OCI-LY7 (cell line): ENCODE results near the gene SPP1.

Source experiments
- EZH2phosphoT487 ChIP-seq: fragments of 200-600 bp; sonication (generic); IDR thresholded peaks from 2 replicates; pipeline ENCODE4 v1.6.1; 2018; ENCODE audit warnings: low read depth, borderline replicate concordance, mild to moderate bottlenecking, mixed run types, antibody characterized with exemption, low read length, moderate library complexity, mixed read lengths
- TF ChIP-seq, protein P1 (sequence below): fragments of 200-600 bp; sonication (generic); conservative IDR thresholded peaks from 2 replicates; pipeline ENCODE4 v1.5.1; 2014; ENCODE audit warnings: mild to moderate bottlenecking, antibody characterized with exemption, low read length, moderate library complexity, mixed read lengths

GRCh38 chr4:88029556-88029955, 54.0 kb downstream of the SPP1 start:
- TF ChIP-seq, protein P1, sequence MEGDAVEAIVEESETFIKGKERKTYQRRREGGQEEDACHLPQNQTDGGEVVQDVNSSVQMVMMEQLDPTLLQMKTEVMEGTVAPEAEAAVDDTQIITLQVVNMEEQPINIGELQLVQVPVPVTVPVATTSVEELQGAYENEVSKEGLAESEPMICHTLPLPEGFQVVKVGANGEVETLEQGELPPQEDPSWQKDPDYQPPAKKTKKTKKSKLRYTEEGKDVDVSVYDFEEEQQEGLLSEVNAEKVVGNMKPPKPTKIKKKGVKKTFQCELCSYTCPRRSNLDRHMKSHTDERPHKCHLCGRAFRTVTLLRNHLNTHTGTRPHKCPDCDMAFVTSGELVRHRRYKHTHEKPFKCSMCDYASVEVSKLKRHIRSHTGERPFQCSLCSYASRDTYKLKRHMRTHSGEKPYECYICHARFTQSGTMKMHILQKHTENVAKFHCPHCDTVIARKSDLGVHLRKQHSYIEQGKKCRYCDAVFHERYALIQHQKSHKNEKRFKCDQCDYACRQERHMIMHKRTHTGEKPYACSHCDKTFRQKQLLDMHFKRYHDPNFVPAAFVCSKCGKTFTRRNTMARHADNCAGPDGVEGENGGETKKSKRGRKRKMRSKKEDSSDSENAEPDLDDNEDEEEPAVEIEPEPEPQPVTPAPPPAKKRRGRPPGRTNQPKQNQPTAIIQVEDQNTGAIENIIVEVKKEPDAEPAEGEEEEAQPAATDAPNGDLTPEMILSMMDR = no peak
- TF ChIP-seq EZH2phosphoT487 = no peak
